Measurements from ENCODE around the gene ANXA5.

Gene ANXA5

DNA sequence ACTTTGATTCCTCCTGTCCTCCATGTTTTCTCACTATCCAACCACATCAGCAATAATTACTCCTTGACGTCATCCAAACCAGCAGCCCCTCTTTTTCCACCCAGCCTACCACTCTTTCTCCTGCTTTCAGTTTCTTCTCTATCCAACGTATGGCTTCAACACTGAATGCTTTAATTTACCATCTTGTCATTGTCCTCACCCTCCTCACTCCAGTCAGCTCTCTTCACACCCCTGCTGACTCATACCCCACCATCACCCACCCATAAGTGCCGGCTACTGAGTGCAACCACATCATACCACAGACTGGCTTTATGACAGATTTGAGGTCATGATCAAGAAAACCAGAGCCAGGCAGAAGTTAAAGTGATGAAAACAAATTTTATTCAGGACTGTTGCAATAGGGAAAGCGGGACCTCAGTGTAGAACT is 9.8 kb upstream of the ANXA5 start:
- Histone ChIP-seq H3K4me3 (replicated peaks; ENCODE audit: insufficient read depth, low read length) (no peak overlapping the region), H3K27me3 (ENCODE audit: insufficient read depth, poor library complexity, severe bottlenecking) (no peaks in the 10 kb centered on the region), H3K27ac (replicated peaks) (no peak overlapping the region)
- DNase-seq (ENCODE audit: low read depth in 1 of 2, low spot score in 1 of 2): no peak
- TF ChIP-seq SPI1 (IDR thresholded peaks at IDR 0.05; ENCODE audit: borderline replicate concordance, low read depth): no peak

DNA sequence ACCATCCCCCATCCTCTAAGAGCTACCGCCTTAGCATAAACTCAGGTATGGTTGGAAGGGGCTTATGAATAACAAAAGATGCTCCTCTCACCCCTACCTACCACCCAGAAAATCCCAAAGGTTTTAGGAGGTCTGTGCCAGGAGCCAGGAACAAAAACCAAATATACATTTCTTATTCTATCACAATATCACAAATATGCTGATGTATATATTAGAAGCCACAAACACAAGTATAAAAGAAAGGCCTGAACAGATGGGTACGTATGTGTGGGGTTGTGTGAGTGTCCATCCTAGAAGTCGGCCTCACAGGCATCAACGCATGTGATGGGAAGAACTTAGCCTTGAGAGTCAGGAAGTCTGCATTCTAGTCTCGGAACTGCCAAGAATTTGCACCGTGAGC is 8.7 kb upstream of the ANXA5 start:
- H3K27me3 ChIP-seq (ENCODE audit: insufficient read depth, poor library complexity, severe bottlenecking): no peaks in the 10 kb centered on the region
- no peak overlapping the region for H3K27ac ChIP-seq (replicated peaks)
- no peak for DNase-seq (ENCODE audit: low read depth in 1 of 2, low spot score in 1 of 2)
- no peak overlapping the region for H3K4me3 ChIP-seq (replicated peaks; ENCODE audit: insufficient read depth, low read length)
- TF ChIP-seq REST (IDR thresholded peaks at IDR 0.05; ENCODE audit: insufficient replicate concordance, low read depth) (no peak), SPI1 (IDR thresholded peaks at IDR 0.05; ENCODE audit: borderline replicate concordance, low read depth) (no peak), POLR2AphosphoS5 (IDR thresholded peaks at IDR 0.05; ENCODE audit: low read depth) (no peak), GABPA (IDR thresholded peaks at IDR 0.05; ENCODE audit: low read depth) (no peak)
- TF ChIP-seq, protein P1, sequence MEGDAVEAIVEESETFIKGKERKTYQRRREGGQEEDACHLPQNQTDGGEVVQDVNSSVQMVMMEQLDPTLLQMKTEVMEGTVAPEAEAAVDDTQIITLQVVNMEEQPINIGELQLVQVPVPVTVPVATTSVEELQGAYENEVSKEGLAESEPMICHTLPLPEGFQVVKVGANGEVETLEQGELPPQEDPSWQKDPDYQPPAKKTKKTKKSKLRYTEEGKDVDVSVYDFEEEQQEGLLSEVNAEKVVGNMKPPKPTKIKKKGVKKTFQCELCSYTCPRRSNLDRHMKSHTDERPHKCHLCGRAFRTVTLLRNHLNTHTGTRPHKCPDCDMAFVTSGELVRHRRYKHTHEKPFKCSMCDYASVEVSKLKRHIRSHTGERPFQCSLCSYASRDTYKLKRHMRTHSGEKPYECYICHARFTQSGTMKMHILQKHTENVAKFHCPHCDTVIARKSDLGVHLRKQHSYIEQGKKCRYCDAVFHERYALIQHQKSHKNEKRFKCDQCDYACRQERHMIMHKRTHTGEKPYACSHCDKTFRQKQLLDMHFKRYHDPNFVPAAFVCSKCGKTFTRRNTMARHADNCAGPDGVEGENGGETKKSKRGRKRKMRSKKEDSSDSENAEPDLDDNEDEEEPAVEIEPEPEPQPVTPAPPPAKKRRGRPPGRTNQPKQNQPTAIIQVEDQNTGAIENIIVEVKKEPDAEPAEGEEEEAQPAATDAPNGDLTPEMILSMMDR (IDR thresholded peaks at IDR 0.05; ENCODE audit: insufficient read depth, low read length): no peak

GRCh38 chr4:121702136-121702535 is 5.4 kb upstream of the ANXA5 start:
- TF ChIP-seq, protein P1 (IDR thresholded peaks at IDR 0.05; ENCODE audit: insufficient read depth, low read length): no peak
- no peak for TF ChIP-seq REST (IDR thresholded peaks at IDR 0.05; ENCODE audit: insufficient replicate concordance, low read depth)
- no peak for TF ChIP-seq SPI1 (IDR thresholded peaks at IDR 0.05; ENCODE audit: borderline replicate concordance, low read depth)
- no peak for TF ChIP-seq GABPA (IDR thresholded peaks at IDR 0.05; ENCODE audit: low read depth)
- no peak for TF ChIP-seq POLR2AphosphoS5 (IDR thresholded peaks at IDR 0.05; ENCODE audit: low read depth)
- no peak overlapping the region for H3K27ac ChIP-seq (replicated peaks)
- no peak for DNase-seq (ENCODE audit: low read depth in 1 of 2, low spot score in 1 of 2)
- no peak overlapping the region for H3K4me3 ChIP-seq (replicated peaks; ENCODE audit: insufficient read depth, low read length)
- no peaks in the 10 kb centered on the region for H3K27me3 ChIP-seq (ENCODE audit: insufficient read depth, poor library complexity, severe bottlenecking)

DNA sequence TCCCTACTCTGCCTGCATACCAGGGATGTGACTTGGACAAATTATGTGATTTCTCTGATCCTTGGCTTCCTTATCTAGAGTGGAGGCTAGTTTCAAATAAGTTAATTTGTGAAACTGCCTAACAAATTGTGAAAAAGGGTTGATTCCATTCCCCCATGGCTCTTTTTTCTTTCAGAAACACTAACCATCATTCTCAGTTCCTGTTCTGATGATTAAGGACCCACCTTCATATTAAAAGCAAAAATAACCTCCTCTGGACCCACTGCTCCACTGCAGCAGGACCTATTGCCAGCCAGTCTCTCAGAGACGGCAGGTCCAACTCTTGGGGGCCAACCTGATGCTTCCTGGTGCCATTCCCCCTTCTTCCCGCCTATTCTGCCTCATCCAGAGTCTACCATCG is 4.5 kb upstream of the ANXA5 start:
- H3K4me3 ChIP-seq (replicated peaks; ENCODE audit: insufficient read depth, low read length): no peak overlapping the region
- H3K27ac ChIP-seq (replicated peaks): no peak overlapping the region
- no peak for TF ChIP-seq POLR2AphosphoS5 (IDR thresholded peaks at IDR 0.05; ENCODE audit: low read depth)
- no peak for TF ChIP-seq GABPA (IDR thresholded peaks at IDR 0.05; ENCODE audit: low read depth)
- TF ChIP-seq, protein P1 (IDR thresholded peaks at IDR 0.05; ENCODE audit: insufficient read depth, low read length): no peak
- no peak for TF ChIP-seq SPI1 (IDR thresholded peaks at IDR 0.05; ENCODE audit: borderline replicate concordance, low read depth)
- TF ChIP-seq REST (IDR thresholded peaks at IDR 0.05; ENCODE audit: insufficient replicate concordance, low read depth): no peak
- no peaks in the 10 kb centered on the region for H3K27me3 ChIP-seq (ENCODE audit: insufficient read depth, poor library complexity, severe bottlenecking)
- no peak for DNase-seq (ENCODE audit: low read depth in 1 of 2, low spot score in 1 of 2)
